SK-N-SH treated with all-trans-retinoic acid at 6 μM for 48 hours (cell line): ENCODE data around the gene FLRT1.

Experiments used
- ATAC-seq: fragments of 200-7000 bp; cut with Tn5 transposase; 3 replicates; pipeline ENCODE4 v1.9.1; 2020; ENCODE audit warnings: mild to moderate bottlenecking, moderate library complexity
- ARNTL ChIP-seq: fragments of 450-650 bp; formaldehyde crosslinking; IDR thresholded peaks from 2 replicates; pipeline ENCODE4 v1.5.0; 2020; ENCODE audit warnings: low read depth, mild to moderate bottlenecking, moderate library complexity, borderline replicate concordance
- BACH2 ChIP-seq: fragments of 250-450 bp; sonication (Bioruptor Pico); IDR thresholded peaks from 2 replicates; pipeline ENCODE4 v1.9.0; 2021; ENCODE audit warnings: mild to moderate bottlenecking, borderline replicate concordance
- CSDC2 ChIP-seq: fragments of 250-450 bp; sonication (Bioruptor Pico); IDR thresholded peaks from 2 replicates; pipeline ENCODE4 v1.5.0; 2020; ENCODE audit warnings: mild to moderate bottlenecking, moderate library complexity
- CSRNP3 ChIP-seq: fragments of 250-450 bp; sonication (Bioruptor Pico); IDR thresholded peaks from 2 replicates; pipeline ENCODE4 v1.5.1; 2021; ENCODE audit warnings: mild to moderate bottlenecking, moderate library complexity
- ESRRG ChIP-seq: fragments of 250-450 bp; sonication (Bioruptor Pico); IDR thresholded peaks from 2 replicates; pipeline ENCODE4 v1.6.1; 2021; ENCODE audit warnings: mild to moderate bottlenecking
- ISL1 ChIP-seq: fragments of 250-450 bp; sonication (Bioruptor Pico); IDR thresholded peaks from 2 replicates; pipeline ENCODE4 v2.1.2; 2022; ENCODE audit warnings: mild to moderate bottlenecking, moderate library complexity
- OSR1 ChIP-seq: fragments of 250-450 bp; sonication (Bioruptor Pico); IDR thresholded peaks from 2 replicates; pipeline ENCODE4 v1.8.0; 2022; ENCODE audit warnings: moderate library complexity, mild to moderate bottlenecking, inconsistent platforms
- PATZ1 ChIP-seq: fragments of 250-450 bp; sonication (Bioruptor Pico); IDR thresholded peaks from 2 replicates; pipeline ENCODE4 v1.8.0; 2020; ENCODE audit warnings: mild to moderate bottlenecking, moderate library complexity, borderline replicate concordance
- PPARA ChIP-seq: fragments of 250-450 bp; sonication (Bioruptor Pico); IDR thresholded peaks from 2 replicates; pipeline ENCODE4 v1.5.0; 2020; ENCODE audit warnings: mild to moderate bottlenecking, borderline replicate concordance
- SNAI2 ChIP-seq: fragments of 250-450 bp; sonication (Bioruptor Pico); IDR thresholded peaks from 2 replicates; pipeline ENCODE4 v1.5.0; 2020; ENCODE audit warnings: mild to moderate bottlenecking, moderate library complexity
- TCF4 ChIP-seq: fragments of 250-450 bp; sonication (Bioruptor Pico); IDR thresholded peaks from 2 replicates; pipeline ENCODE4 v1.8.0; 2021; ENCODE audit warnings: mild to moderate bottlenecking, moderate library complexity, borderline replicate concordance
- TOX ChIP-seq: fragments of 250-450 bp; sonication (Bioruptor Pico); IDR thresholded peaks from 2 replicates; pipeline ENCODE4 v1.8.0; 2021; ENCODE audit warnings: mild to moderate bottlenecking, moderate library complexity, borderline replicate concordance
- ZC3H10 ChIP-seq: fragments of 250-450 bp; sonication (Bioruptor Pico); IDR thresholded peaks from 2 replicates; pipeline ENCODE4 v1.5.1; 2021; ENCODE audit warnings: mild to moderate bottlenecking, moderate library complexity
- ZFP3 ChIP-seq: fragments of 250-450 bp; sonication (Bioruptor Pico); IDR thresholded peaks from 2 replicates; pipeline ENCODE4 v1.5.0; 2020; ENCODE audit warnings: mild to moderate bottlenecking, moderate library complexity
- ZFP30 ChIP-seq: fragments of 450-650 bp; formaldehyde crosslinking; IDR thresholded peaks from 2 replicates; pipeline ENCODE4 v1.5.0; 2022; ENCODE audit warnings: mild to moderate bottlenecking, moderate library complexity
- ZNF565 ChIP-seq: fragments of 450-650 bp; formaldehyde crosslinking; conservative IDR thresholded peaks from 2 replicates; pipeline ENCODE4 v1.5.0; 2020; ENCODE audit warnings: low read depth, mild to moderate bottlenecking, moderate library complexity
- ZNF70 ChIP-seq: fragments of 450-650 bp; formaldehyde crosslinking; IDR thresholded peaks from 2 replicates; pipeline ENCODE4 v1.5.0; 2020; ENCODE audit warnings: mild to moderate bottlenecking, moderate library complexity
- ZNF8 ChIP-seq: fragments of 450-650 bp; formaldehyde crosslinking; IDR thresholded peaks from 2 replicates; pipeline ENCODE4 v1.5.0; 2020; ENCODE audit warnings: mild to moderate bottlenecking, moderate library complexity
- TF ChIP-seq, protein P1 (sequence below): fragments of 250-450 bp; sonication (Bioruptor Pico); IDR thresholded peaks from 2 replicates; pipeline ENCODE4 v1.8.0; 2021; ENCODE audit warnings: low read depth, mild to moderate bottlenecking, moderate library complexity, borderline replicate concordance
- TF ChIP-seq, protein P2 (sequence below): fragments of 250-450 bp; sonication (Bioruptor Pico); IDR thresholded peaks from 2 replicates; pipeline ENCODE4 v1.5.0; 2020; ENCODE audit warnings: mild to moderate bottlenecking, moderate library complexity

Gene FLRT1

GRCh38 chr11:64065141-64065465 lies 29.4 kb downstream of the FLRT1 start:
- TF ChIP-seq ZNF565 (CRISPR knock-in tag), result no peak
- TF ChIP-seq, protein P1, sequence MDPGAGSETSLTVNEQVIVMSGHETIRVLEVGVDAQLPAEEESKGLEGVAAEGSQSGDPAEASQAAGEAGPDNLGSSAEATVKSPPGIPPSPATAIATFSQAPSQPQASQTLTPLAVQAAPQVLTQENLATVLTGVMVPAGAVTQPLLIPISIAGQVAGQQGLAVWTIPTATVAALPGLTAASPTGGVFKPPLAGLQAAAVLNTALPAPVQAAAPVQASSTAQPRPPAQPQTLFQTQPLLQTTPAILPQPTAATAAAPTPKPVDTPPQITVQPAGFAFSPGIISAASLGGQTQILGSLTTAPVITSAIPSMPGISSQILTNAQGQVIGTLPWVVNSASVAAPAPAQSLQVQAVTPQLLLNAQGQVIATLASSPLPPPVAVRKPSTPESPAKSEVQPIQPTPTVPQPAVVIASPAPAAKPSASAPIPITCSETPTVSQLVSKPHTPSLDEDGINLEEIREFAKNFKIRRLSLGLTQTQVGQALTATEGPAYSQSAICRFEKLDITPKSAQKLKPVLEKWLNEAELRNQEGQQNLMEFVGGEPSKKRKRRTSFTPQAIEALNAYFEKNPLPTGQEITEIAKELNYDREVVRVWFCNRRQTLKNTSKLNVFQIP (CRISPR knock-in tag), result no peak
- no peak for TF ChIP-seq BACH2 (CRISPR knock-in tag)
- TF ChIP-seq ZFP3, result no peak
- TF ChIP-seq ZNF8, result no peak
- TF ChIP-seq ISL1 (CRISPR knock-in tag), result no peak
- TF ChIP-seq ZNF70 (CRISPR knock-in tag), result no peak
- no peak for TF ChIP-seq PATZ1 (CRISPR knock-in tag)
- TF ChIP-seq SNAI2 (CRISPR knock-in tag), result no peak
- no peak for TF ChIP-seq ESRRG (CRISPR knock-in tag)
- TF ChIP-seq CSDC2, result no peak
- TF ChIP-seq OSR1 (CRISPR knock-in tag), result no peak
- no peak for TF ChIP-seq ARNTL
- TF ChIP-seq ZC3H10 (CRISPR knock-in tag), result no peak
- TF ChIP-seq ZFP30 (CRISPR knock-in tag), result no peak
- TF ChIP-seq, all 23 proteins: peak for 0
- ATAC-seq, result no peak

GRCh38 chr11:64065712-64066111 lies 30.0 kb downstream of the FLRT1 start:
- TF ChIP-seq ZC3H10 (CRISPR knock-in tag) (no peak), ZNF8 (no peak), TCF4 (CRISPR knock-in tag) (no peak), CSRNP3 (CRISPR knock-in tag) (no peak), ISL1 (CRISPR knock-in tag) (no peak), ARNTL (no peak), OSR1 (CRISPR knock-in tag) (no peak), PATZ1 (CRISPR knock-in tag) (no peak), ESRRG (CRISPR knock-in tag) (no peak), ZFP3 (no peak)
- TF ChIP-seq, protein P2, sequence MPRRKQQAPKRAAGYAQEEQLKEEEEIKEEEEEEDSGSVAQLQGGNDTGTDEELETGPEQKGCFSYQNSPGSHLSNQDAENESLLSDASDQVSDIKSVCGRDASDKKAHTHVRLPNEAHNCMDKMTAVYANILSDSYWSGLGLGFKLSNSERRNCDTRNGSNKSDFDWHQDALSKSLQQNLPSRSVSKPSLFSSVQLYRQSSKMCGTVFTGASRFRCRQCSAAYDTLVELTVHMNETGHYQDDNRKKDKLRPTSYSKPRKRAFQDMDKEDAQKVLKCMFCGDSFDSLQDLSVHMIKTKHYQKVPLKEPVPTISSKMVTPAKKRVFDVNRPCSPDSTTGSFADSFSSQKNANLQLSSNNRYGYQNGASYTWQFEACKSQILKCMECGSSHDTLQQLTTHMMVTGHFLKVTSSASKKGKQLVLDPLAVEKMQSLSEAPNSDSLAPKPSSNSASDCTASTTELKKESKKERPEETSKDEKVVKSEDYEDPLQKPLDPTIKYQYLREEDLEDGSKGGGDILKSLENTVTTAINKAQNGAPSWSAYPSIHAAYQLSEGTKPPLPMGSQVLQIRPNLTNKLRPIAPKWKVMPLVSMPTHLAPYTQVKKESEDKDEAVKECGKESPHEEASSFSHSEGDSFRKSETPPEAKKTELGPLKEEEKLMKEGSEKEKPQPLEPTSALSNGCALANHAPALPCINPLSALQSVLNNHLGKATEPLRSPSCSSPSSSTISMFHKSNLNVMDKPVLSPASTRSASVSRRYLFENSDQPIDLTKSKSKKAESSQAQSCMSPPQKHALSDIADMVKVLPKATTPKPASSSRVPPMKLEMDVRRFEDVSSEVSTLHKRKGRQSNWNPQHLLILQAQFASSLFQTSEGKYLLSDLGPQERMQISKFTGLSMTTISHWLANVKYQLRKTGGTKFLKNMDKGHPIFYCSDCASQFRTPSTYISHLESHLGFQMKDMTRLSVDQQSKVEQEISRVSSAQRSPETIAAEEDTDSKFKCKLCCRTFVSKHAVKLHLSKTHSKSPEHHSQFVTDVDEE, result no peak
- ATAC-seq, result no peak

DNA sequence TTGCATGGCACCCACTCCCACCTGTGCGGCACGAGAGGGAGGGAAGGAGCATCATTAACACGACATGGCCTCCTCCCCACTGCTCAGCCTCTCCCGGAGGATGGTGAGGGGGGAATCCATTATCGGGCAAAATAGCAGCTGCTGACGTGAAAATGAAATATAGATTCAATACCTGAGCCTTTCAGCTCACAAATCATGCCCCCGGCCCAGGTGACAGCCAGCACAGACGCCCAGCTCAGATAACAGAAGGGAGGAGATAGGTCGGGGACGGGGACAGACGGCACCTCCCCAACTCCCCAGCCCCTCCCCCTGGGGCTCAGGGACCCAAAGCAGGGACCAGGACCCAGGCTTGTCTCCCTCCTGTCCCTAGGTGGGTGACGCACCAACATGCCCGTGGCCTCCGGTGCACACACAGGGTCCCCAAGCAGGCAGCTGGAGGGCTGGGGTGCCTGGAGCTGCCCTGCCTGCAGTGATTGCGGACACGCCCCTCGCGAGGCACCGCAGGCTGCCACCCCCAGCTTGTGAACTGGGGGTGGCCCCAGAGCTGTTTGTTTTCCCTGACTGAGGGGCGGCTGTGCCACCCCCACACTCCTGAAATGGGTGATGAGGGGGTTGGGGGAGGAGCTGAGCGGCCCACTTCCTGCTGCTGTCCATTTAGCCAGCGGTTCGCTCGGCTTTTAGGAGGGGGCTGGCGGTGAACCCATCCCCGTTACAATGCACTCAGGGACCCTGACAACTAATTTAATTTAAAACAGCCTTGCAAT lies 31.7 kb downstream of the FLRT1 start:
- TF ChIP-seq PPARA (CRISPR knock-in tag), result no peak
- no peak for TF ChIP-seq ESRRG (CRISPR knock-in tag)
- TF ChIP-seq TCF4 (CRISPR knock-in tag), result no peak
- TF ChIP-seq, protein P2, result no peak
- TF ChIP-seq ZNF8, result no peak
- no peak for TF ChIP-seq TOX
- TF ChIP-seq, protein P1 (CRISPR knock-in tag), result no peak
- no peak for ATAC-seq
